GM19324 (cell line): ENCODE measurements around the gene TXNDC16.
"Not testable (repeated sequence)": the region's sequence is repeated elsewhere in the genome, so short reads cannot be mapped to it uniquely, and the experiment has no call there.

ENCODE experiments used
- ATAC-seq: cut with Tn5 transposase; IDR thresholded peaks from one replicate; pipeline ENCODE4 v1.9.1; 2021; ENCODE audit warnings: mild to moderate bottlenecking, moderate library complexity; ENCODE audit not compliant: unreplicated experiment, low FRiP score

TXNDC16 gene

DNA sequence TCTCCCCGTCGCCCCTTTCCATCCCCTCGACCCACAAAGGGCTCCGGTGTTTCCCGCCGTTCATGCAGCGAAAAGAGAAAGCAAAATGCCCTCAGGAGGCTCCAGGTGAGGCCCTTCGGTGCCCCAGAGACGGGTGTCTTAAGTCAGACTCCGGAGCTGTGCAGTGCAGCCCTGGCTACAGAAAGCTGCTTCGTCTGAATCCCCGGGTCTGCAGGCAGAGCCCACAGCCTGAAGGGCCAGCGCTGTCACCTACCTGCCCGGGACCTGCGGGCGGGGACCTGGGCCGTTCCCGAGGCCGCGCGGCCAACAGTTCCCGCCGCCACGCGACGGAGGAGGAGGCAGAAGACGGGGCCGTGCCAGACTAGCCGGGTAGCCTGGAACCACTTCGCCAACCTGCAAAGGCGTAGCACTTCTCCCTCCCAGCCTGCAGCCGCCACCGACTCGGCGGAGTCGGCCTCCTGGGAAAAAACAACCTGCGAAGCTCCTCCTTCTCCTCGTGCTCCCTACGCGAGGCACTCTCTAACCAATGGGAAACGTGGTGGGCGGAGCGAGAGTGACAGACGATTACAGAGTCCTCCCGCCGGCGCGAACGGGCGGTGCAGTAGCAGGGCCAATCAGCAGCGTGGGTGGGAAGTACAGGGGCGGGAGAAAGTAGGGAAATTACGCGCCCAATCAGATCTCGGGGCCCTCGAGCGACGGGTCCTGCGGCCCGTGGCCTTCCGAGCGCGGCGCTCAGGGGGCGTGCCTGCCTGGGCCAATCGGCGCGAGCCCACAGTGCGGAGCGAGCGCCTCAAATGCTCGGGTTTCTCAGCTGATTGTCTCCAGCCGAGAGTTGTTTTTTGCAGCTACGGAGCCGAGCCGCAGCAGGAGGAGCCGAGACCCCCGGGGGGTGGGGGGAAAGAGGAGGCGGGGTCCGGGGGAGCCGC lies at the start of gene TXNDC16, which contains the start of gene GPR137C:
TSS of gene TXNDC16 (minus strand) at position 443 of the 926 bp plus-strand sequence. CDS start 8,948 bp downstream, outside the sequence.
TSS of gene GPR137C (plus strand) at position 774 of the 926 bp plus-strand sequence. CDS start 312 bp downstream, outside the sequence.
- ATAC-seq = peak; percentile 97

DNA sequence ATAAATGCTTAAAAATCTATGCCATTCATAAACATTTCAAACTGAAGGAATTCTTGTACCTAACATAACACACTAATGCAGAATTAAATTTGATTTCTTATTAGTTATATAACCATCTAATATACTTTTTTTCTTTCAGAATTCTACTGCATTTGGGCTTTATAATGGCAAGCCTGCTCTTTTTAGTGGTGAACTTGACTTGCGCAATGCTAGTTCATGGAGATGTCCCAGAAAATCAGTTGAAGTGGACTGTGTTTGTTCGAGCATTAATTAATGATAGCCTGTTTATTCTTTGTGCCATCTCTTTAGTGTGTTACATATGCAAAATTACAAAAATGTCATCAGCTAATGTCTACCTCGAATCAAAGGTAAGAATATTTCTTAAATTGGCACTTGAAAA lies 47.7 kb upstream of the TXNDC16 start:
- no peak for ATAC-seq

DNA sequence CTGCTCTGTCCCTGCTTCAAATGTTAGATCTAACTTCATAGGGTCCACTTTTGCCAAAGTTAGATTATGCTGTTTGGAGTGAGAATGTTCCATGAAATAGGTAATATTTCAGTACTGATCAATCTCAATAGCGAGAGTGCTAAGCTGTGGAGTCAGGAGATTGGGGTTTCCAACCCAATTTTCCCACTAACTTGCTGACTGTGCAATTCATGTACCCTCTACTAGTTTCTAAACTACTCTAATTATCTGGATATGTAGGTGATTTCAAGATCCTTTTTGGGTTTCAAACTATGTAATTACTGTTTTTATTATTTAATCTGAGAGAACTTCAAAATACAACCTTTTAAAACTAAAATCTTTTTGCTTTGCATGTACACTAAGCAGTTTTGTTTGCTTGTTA lies 46.3 kb upstream of the TXNDC16 start:
- ATAC-seq = no peak

DNA sequence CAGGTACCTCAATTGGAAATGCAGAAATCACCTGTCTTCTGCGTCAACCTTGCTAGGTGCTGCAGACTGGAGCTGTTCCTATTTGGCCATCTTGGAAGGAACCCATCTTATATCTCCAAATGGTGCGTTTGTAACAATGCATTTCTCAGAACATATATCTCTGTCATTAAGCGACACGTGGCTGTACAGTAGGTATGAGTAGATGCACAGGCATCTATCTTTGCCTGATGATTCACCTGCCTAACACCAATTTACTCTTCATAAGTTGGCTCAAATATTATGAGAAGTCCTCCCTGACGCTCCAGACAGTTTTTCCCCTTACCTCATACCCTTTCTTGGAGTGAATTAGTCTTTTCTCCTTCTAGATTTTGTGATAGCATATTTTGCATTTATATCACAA lies 44.6 kb upstream of the TXNDC16 start:
- no peak for ATAC-seq

GRCh38 chr14:52596320-52596719 lies 44.0 kb upstream of the TXNDC16 start:
- no peak for ATAC-seq

DNA sequence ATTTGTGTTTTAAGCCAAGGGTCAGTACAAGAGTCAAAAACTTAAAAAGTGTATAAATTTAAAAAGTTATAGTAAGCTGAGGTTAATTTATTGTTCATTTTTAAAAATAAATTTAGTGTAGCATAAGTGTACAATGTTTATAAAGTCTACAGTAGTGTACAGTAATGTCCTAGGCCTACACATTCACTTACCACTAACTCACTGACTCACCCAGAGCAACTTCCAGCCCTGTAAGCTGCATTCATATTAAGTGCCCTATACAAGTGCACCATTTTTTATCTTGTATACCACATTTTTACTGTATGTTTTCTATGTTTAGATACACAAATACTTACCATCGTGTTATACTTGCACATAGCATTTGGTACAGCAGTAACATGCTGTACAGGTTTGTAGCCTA lies 38.0 kb upstream of the TXNDC16 start:
- no peak for ATAC-seq

DNA sequence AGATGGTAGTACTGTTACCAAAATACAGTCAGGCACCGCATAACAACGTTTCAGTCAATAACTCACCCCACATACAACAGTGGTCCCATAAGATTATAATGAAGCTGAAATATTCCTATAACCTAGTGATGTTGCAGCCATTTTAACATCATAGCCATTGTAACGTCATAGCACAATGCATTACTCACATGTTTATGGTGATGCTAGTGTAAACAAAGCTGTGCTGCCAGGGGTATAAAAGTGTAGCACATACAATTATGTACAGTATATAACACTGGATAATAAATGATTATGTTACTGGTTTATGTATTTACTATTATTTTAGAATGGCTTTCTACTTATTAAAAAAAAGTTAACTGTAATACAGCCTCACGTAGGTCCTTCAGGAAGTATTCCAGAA lies 37.3 kb upstream of the TXNDC16 start:
- no peak for ATAC-seq

- no peak for ATAC-seq
Measured at GRCh38 chr14:52583544-52583943, 31.2 kb upstream of the TXNDC16 start.

GRCh38 chr14:52575858-52576257 lies 23.6 kb upstream of the TXNDC16 start:
- no peak for ATAC-seq

- not testable (repeated sequence) for ATAC-seq
Measured at GRCh38 chr14:52568454-52568853, 16.1 kb upstream of the TXNDC16 start.

GRCh38 chr14:52563120-52563519 lies 10.8 kb upstream of the TXNDC16 start:
- ATAC-seq = no peak

DNA sequence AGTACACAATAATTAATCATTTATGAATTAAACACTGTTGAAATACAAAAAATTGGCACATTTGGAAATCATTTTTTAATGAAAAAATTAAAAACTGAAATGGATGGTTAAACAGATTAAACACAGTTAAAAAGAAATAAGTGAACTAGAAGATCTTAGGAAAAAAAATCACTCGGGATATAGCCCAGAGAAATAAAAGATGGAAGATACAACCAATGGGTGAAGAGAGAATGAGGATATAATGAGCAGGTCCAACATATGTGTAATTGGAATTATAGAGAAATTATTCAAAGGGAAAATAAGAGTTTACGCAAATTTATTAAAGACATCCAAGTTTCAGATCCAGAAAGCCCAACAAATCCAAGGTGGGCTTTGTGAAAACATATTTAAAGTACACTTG lies 6.4 kb upstream of the TXNDC16 start:
- no peak for ATAC-seq

DNA sequence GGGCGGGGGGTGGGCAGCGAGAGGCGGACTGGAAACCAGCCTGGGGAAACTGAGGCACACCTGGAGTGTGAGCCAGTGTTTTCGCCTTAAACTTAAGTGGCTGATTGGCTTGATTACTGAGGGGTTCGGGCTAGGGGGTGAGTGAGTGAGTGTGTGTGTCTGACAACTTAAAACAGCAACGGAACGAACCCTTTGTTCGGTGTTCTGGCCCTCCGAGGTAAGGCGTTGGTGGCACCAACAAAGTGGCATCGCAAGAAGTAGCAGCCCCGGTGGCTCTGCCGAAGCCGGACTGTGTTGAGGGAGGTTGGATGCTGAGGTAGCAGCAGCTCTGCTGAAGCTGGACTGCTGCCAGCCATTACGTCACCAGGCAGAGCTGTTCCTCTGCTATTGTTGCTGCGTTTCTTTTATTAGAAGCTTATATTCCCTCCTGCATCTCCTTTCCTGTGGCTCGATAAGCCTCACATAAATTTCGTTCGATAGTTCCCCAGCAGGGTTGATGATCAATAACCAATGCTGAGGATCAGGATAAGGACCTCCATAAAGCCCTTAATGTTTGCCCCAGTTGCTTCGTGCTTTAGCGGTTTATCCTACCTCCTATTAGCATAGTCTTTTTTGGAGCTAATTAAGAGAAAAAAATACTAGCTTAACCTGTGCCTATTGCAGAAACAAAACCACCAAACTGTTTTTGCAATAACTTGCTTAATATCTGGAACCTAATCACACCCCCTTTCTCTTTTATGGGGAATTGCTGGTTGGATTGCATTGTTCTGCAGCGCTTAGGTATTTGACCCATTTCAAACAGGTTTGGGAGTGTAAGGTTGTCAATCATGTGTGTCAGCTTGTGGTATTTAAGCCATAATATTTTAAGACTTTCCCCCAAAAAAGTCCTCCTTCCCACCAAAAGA lies 1.6 kb upstream of the TXNDC16 start:
- no peak for ATAC-seq

DNA sequence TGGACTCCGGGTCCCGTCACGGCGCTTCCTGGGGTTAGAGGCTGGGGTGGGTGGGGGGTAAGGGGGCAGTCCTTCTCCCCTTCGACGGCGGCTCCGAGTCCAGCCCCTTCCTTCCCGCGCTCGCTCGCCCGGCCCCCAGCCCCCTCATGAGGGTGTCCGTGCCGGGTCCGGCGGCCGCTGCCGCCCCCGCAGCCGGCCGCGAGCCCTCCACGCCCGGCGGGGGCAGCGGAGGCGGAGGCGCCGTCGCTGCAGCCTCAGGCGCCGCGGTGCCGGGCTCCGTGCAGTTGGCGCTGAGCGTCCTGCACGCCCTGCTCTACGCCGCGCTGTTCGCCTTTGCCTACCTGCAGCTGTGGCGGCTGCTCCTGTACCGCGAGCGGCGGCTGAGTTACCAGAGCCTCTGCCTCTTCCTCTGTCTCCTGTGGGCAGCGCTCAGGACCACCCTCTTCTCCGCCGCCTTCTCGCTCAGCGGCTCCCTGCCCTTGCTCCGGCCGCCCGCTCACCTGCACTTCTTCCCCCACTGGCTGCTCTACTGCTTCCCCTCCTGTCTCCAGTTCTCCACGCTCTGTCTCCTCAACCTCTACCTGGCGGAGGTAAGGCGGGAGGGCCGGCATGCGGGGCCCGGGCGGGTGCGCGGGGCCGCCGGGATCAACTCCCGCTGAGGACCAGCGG lies 831 bp upstream of the TXNDC16 start:
- peak; percentile 14 for ATAC-seq

DNA sequence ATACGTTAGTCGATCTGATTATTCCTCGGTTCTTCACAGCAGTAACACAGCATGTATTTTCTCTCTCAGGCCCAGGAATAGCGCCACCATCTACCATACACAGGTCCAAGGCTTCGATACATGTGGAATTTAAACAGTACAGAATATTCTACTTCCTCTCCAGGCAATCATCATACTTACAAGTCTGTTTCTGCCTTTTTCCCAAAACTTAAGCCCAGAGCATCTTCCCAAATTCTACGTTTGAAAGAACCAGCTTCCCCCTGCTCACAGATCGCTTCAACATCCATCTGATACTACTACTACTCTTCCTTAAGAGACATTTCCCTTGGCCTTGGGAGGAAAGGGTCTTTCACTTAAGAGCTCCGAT lies 626 bp downstream of the TXNDC16 start:
- no peak for ATAC-seq

GRCh38 chr14:52551205-52551604 lies 1.1 kb downstream of the TXNDC16 start:
- ATAC-seq = no peak

DNA sequence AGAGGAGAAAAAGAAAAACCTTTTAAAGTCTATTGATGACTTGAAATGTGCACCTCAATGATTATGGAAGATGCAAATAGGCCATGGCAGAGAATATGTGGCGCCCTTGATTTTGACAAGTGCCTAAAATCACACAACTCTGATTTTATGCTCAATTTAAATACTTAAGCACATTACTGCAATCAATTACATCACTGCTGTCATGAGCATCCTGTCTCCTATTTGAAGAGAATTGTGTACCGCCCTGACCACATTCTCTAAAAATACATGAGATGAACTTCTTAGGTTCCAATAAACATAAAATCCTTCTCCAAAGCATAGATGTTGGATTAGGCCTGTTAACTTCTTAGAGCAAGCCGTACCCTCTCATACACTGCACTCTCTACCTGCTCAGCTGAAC lies 1.6 kb downstream of the TXNDC16 start:
- no peak for ATAC-seq

GRCh38 chr14:52547526-52547925 lies 4.8 kb downstream of the TXNDC16 start:
- ATAC-seq = no peak

DNA sequence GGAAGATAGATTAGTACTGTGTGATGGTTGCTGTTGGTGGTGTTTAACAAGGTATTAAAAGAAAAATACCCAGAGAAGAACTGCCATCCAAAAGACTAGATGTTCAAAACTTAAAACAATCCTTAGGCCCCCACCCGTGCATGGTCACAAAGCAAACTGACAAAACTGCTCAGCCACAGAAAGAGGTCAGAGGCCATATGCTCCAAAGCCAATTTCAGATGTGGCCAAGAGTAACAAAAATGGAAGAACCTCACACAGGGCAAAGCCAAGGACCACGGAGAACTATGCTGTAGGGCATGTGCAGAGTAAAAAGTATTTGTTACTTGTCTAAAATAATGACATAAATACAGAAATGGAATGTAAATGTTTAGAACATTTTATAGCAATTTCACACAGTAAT lies 5.3 kb downstream of the TXNDC16 start:
- no peak for ATAC-seq

DNA sequence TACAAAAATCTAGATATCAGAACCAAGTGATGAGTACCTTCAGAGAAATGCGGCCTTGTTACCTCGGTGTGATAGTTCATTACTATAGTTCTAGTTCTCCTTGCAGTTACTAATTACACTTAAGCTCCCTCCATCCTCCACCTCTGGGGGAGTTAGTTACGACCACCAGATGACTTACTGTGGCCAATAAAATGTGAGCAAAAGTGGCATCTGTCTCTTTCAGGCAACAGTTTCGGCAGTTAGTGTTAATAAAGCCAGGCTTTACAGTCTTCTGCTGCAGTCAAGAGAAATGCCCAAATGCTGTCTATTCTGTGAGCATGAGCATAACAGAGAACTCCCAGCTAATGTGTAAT lies 6.0 kb downstream of the TXNDC16 start:
- no peak for ATAC-seq
